K562 (cell line): ENCODE measurements around the gene LAMA5. TPM values are rescaled to one million over a fixed set of nuclear protein-coding genes. Genes with fewer than 3 reads are reported as not detected.

ENCODE experiments used
- ADNP ChIP-seq: fragments of 200-800 bp; sonication (Bioruptor generic); IDR thresholded peaks from 2 replicates; pipeline ENCODE4 v1.6.1; 2016; ENCODE audit warnings: missing genetic modification characterization, missing compliant biosample characterization
- ARID1B ChIP-seq: fragments of 450-650 bp; IDR thresholded peaks from 2 replicates; pipeline ENCODE4 v1.6.1; 2016; ENCODE audit warnings: antibody characterized with exemption, mild to moderate bottlenecking, inconsistent platforms
- ATF7 ChIP-seq: fragments of 450-650 bp; IDR thresholded peaks from 2 replicates; pipeline ENCODE4 v1.7.1; 2014; ENCODE audit warnings: mild to moderate bottlenecking, moderate library complexity
- DNMT1 ChIP-seq: fragments of 450-650 bp; IDR thresholded peaks from 2 replicates; pipeline ENCODE4 v1.6.1; 2016; ENCODE audit warnings: antibody characterized with exemption, mild to moderate bottlenecking
- FOSL1 ChIP-seq: fragments of 200-800 bp; sonication (Bioruptor generic); conservative IDR thresholded peaks from 2 replicates; pipeline ENCODE4 v1.6.1; 2016; ENCODE audit warnings: missing genetic modification characterization, missing compliant biosample characterization
- HDAC1 ChIP-seq, 2 experiments: fragments of 450-650 bp; IDR thresholded peaks; 2 replicates each; pipeline ENCODE4 v1.6.1; 2016 to 2017; ENCODE audit warnings: inconsistent platforms in 1 of 2, mild to moderate bottlenecking in 1 of 2, moderate library complexity in 1 of 2
- HMG20A ChIP-seq: fragments of 450-650 bp; formaldehyde crosslinking; conservative IDR thresholded peaks from 2 replicates; pipeline ENCODE4 v1.4.0; 2020; ENCODE audit warnings: mild to moderate bottlenecking, mixed read lengths
- HNRNPH1 ChIP-seq: fragments of 200-400 bp; formaldehyde crosslinking; optimal IDR thresholded peaks from 2 replicates; pipeline ENCODE3; 2017; ENCODE audit warnings: low read depth, mild to moderate bottlenecking, low read length, moderate library complexity
- NR3C1 ChIP-seq: sonication (generic); formaldehyde crosslinking; IDR thresholded peaks from 2 replicates; pipeline ENCODE4 v1.8.1; 2022; ENCODE audit warnings: missing genetic modification reagents
- NR4A1 ChIP-seq, 2 experiments: fragments of 250-450 bp in 1 of 2; fragments of 450-650 bp in 1 of 2; sonication (Bioruptor Pico) in 1 of 2; IDR thresholded peaks; 2 replicates each; pipeline versions ENCODE4 v1.4.0 to v1.6.1; 2016 to 2020; ENCODE audit warnings: mild to moderate bottlenecking in 2 of 2, missing compliant biosample characterization in 1 of 2, missing genetic modification characterization in 1 of 2, moderate library complexity in 1 of 2
- RBFOX2 ChIP-seq: fragments of 200-400 bp; formaldehyde crosslinking; IDR thresholded peaks from 2 replicates; pipeline ENCODE4 v1.6.1; 2017; ENCODE audit warnings: low read depth, mild to moderate bottlenecking, low read length, moderate library complexity
- SIN3A ChIP-seq, 2 experiments: fragments of 150-350 bp in 1 of 2; IDR thresholded peaks; 2 replicates each; pipeline ENCODE4 v1.6.1; 2011 to 2016; ENCODE audit warnings: borderline replicate concordance in 2 of 2, low read depth in 2 of 2, low read length in 2 of 2, mild to moderate bottlenecking in 2 of 2, moderate library complexity in 2 of 2; ENCODE audit not compliant: control insufficient read depth in 1 of 2
- SIX5 ChIP-seq, 2 experiments: IDR thresholded peaks; 2 replicates each; pipeline ENCODE4 v1.6.1; 2011; ENCODE audit warnings: low read length in 2 of 2, borderline replicate concordance in 1 of 2, low read depth in 1 of 2, mild to moderate bottlenecking in 1 of 2, moderate library complexity in 1 of 2; ENCODE audit not compliant: insufficient read depth in 1 of 2
- TRIM28 ChIP-seq: fragments of 450-650 bp; IDR thresholded peaks from 2 replicates; pipeline ENCODE4 v1.6.1; 2017
- ZNF175 ChIP-seq: fragments of 200-800 bp; sonication (Bioruptor generic); IDR thresholded peaks from 2 replicates; pipeline ENCODE4 v1.6.1; 2016; ENCODE audit warnings: low read depth, mild to moderate bottlenecking, missing genetic modification characterization, missing compliant biosample characterization
- ZNF212 ChIP-seq: fragments of 450-650 bp; formaldehyde crosslinking; IDR thresholded peaks from 2 replicates; pipeline ENCODE4 v1.4.0; 2020; ENCODE audit warnings: mild to moderate bottlenecking
- ZNF57 ChIP-seq: fragments of 450-650 bp; formaldehyde crosslinking; IDR thresholded peaks from 2 replicates; pipeline ENCODE4 v1.4.0; 2020; ENCODE audit warnings: mild to moderate bottlenecking, moderate library complexity
- polyA plus RNA-seq, 8 experiments: library from polyadenylated mRNA; depleted of rRNA in 4 of 8; stranded (reverse) in 5 of 8; unstranded in 3 of 8; fragments of >200 nt; fragmentation: Nextera tagmentation in 2 of 8; fragmentation: Illumina TruSeq in 1 of 8; extraction: Ambion mirVana in 2 of 8; extraction: Trizol in 1 of 8; gene quantifications; 2 replicates each; pipeline versions ENCODE4 v1.2.1 to v1.2.3, GENCODE V29; 2011 to 2014; ENCODE audit warnings: inconsistent platforms in 1 of 8, missing spikeins in 1 of 8
- total RNA-seq, 7 experiments: library from RNA; depleted of rRNA in 6 of 7; stranded (reverse); fragments of >200 nt in 6 of 7; fragmentation: Illumina TruSeq in 2 of 7; extraction: Trizol in 2 of 7; gene quantifications; 2 replicates each; pipeline versions ENCODE4 v1.2.1 to v1.2.3, GENCODE V29; 2011 to 2021; ENCODE audit warnings: low replicate concordance in 1 of 7
- TF ChIP-seq, protein P1 (sequence below), 2 experiments: fragments of 200-800 bp in 1 of 2; sonication (Bioruptor generic) in 1 of 2; sonication (generic) in 1 of 2; formaldehyde crosslinking in 1 of 2; IDR thresholded peaks in 1 of 2; conservative IDR thresholded peaks in 1 of 2; 2 replicates each; pipeline versions ENCODE4 v1.5.0 to v1.6.1; 2016 to 2020; ENCODE audit warnings: missing compliant biosample characterization in 1 of 2, missing genetic modification characterization in 1 of 2, missing genetic modification reagents in 1 of 2
- TF ChIP-seq, protein P2 (sequence below): fragments of 450-650 bp; formaldehyde crosslinking; conservative IDR thresholded peaks from 2 replicates; pipeline ENCODE4 v1.4.0; 2022; ENCODE audit warnings: mild to moderate bottlenecking, missing genetic modification characterization
- TF ChIP-seq, protein P3 (sequence below): fragments of 450-650 bp; IDR thresholded peaks from 2 replicates; pipeline ENCODE4 v1.6.1; 2016; ENCODE audit warnings: borderline replicate concordance
- TF ChIP-seq, protein P4 (sequence below): fragments of 450-650 bp; formaldehyde crosslinking; IDR thresholded peaks from 2 replicates; pipeline ENCODE4 v1.4.0; 2022; ENCODE audit warnings: missing genetic modification characterization

LAMA5 gene
- total and polyA plus RNA-seq, 9 of the 15 experiments (the other 6 are each of a cell fraction or from before 2014, with no cell fraction given): 0.31 to 101 (median 7.8) TPM

DNA sequence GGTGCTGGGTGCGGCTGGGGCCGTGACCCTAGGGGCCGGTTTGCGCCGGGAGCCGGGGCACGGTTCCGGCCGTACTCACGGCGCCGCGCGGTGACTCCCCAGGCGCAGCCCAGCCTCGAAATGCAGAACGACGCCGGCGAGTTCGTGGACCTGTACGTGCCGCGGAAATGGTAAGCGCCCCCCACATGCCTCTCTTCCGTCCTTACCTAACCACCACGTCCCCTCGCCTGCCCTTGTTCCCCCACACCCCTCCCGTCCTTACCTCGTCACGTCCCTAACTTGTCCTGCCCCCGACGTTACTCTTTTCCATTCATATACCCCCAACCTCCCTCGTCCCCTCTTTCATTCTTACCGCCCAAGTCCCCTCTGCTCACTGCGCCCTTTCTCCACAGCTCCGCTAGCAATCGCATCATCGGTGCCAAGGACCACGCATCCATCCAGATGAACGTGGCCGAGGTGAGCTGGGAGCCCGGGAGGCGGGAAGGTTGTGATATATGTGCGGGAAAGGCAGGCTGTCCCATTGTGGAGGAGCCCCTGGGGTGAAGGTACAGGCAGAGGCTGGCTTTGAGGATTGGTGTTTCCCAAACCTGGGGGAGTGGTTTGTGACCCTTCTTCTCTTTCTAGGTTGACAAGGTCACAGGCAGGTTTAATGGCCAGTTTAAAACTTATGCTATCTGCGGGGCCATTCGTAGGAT lies 20.3 kb upstream of the LAMA5 start (continued):
- TF ChIP-seq, protein P1, sequence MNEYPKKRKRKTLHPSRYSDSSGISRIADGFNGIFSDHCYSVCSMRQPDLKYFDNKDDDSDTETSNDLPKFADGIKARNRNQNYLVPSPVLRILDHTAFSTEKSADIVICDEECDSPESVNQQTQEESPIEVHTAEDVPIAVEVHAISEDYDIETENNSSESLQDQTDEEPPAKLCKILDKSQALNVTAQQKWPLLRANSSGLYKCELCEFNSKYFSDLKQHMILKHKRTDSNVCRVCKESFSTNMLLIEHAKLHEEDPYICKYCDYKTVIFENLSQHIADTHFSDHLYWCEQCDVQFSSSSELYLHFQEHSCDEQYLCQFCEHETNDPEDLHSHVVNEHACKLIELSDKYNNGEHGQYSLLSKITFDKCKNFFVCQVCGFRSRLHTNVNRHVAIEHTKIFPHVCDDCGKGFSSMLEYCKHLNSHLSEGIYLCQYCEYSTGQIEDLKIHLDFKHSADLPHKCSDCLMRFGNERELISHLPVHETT (CRISPR knock-in tag; conservative IDR thresholded peaks at IDR 0.05 in 1 of 2, IDR thresholded peaks at IDR 0.05 in 1 of 2): peak in 1 of 2 experiments; percentile 74; a peak in 1 of 4 replicates
- TF ChIP-seq DNMT1: peak; percentile 60; the same call in 1 of the 2 replicates
- no peak for TF ChIP-seq ADNP (tag)
- peak in 1 of 2 experiments; percentile 20; a peak in 1 of 4 replicates for TF ChIP-seq SIN3A (IDR thresholded peaks at IDR 0.05; ENCODE audit: borderline replicate concordance in 2 of 2, control insufficient read depth in 1 of 2, low read depth in 2 of 2, low read length in 2 of 2)
- no peak for TF ChIP-seq HMG20A
- TF ChIP-seq, protein P2, sequence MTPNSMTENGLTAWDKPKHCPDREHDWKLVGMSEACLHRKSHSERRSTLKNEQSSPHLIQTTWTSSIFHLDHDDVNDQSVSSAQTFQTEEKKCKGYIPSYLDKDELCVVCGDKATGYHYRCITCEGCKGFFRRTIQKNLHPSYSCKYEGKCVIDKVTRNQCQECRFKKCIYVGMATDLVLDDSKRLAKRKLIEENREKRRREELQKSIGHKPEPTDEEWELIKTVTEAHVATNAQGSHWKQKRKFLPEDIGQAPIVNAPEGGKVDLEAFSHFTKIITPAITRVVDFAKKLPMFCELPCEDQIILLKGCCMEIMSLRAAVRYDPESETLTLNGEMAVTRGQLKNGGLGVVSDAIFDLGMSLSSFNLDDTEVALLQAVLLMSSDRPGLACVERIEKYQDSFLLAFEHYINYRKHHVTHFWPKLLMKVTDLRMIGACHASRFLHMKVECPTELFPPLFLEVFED (CRISPR knock-in tag): peak; percentile 89
- peak; percentile 20; the same call in 1 of the 2 replicates for TF ChIP-seq NR3C1
- peak; percentile 82 for TF ChIP-seq RBFOX2
- TF ChIP-seq HDAC1 (IDR thresholded peaks at IDR 0.05): peak in 1 of 2 experiments; percentile 39; a peak in 2 of 4 replicates
- TF ChIP-seq ZNF175 (CRISPR knock-in tag): no peak
- TF ChIP-seq ATF7: no peak
- TF ChIP-seq ZNF212: no peak
- TF ChIP-seq SIX5 (IDR thresholded peaks at IDR 0.05; ENCODE audit: borderline replicate concordance in 1 of 2, insufficient read depth in 1 of 2, low read depth in 1 of 2, low read length in 2 of 2): no peak
- TF ChIP-seq, protein P3, sequence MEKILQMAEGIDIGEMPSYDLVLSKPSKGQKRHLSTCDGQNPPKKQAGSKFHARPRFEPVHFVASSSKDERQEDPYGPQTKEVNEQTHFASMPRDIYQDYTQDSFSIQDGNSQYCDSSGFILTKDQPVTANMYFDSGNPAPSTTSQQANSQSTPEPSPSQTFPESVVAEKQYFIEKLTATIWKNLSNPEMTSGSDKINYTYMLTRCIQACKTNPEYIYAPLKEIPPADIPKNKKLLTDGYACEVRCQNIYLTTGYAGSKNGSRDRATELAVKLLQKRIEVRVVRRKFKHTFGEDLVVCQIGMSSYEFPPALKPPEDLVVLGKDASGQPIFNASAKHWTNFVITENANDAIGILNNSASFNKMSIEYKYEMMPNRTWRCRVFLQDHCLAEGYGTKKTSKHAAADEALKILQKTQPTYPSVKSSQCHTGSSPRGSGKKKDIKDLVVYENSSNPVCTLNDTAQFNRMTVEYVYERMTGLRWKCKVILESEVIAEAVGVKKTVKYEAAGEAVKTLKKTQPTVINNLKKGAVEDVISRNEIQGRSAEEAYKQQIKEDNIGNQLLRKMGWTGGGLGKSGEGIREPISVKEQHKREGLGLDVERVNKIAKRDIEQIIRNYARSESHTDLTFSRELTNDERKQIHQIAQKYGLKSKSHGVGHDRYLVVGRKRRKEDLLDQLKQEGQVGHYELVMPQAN: peak; percentile 38; the same call in 1 of the 2 replicates
- 0 out of 2 replicates have a peak, but pooled peaks have one; percentile 6 for TF ChIP-seq ARID1B
- TF ChIP-seq ZNF57: 0 out of 2 replicates have a peak, but pooled peaks have one; percentile 22
- TF ChIP-seq, protein P4, sequence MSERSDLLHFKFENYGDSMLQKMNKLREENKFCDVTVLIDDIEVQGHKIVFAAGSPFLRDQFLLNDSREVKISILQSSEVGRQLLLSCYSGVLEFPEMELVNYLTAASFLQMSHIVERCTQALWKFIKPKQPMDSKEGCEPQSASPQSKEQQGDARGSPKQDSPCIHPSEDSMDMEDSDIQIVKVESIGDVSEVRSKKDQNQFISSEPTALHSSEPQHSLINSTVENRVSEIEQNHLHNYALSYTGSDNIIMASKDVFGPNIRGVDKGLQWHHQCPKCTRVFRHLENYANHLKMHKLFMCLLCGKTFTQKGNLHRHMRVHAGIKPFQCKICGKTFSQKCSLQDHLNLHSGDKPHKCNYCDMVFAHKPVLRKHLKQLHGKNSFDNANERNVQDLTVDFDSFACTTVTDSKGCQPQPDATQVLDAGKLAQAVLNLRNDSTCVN (CRISPR knock-in tag): peak; percentile 87; the same call in 1 of the 2 replicates
- peak; percentile 50 for TF ChIP-seq HNRNPH1
- TF ChIP-seq NR4A1 (CRISPR knock-in tag; IDR thresholded peaks at IDR 0.05): no peak
- TF ChIP-seq NR4A1 (tag; IDR thresholded peaks at IDR 0.05): no peak
- TF ChIP-seq FOSL1: peak; percentile 35; the same call in 1 of the 2 replicates
- no peak for TF ChIP-seq TRIM28
